A549 (cell line): ENCODE data around the gene RPS6KB2.

Experiments
- CHD2 ChIP-seq: fragments of 150-350 bp; IDR thresholded peaks from 2 replicates; pipeline ENCODE4 v1.6.1; 2014; ENCODE audit warnings: low read length; ENCODE audit not compliant: partially characterized antibody
- EP300 ChIP-seq, 2 experiments: fragments of >200 bp; sonication (Bioruptor Twin); formaldehyde crosslinking; IDR thresholded peaks; 2 replicates in 1 of 2; 3 replicates in 1 of 2; pipeline ENCODE4 v1.6.1; 2016 to 2017
- FOXS1 ChIP-seq: fragments of 250-450 bp; sonication (Bioruptor Pico); IDR thresholded peaks from 2 replicates; pipeline ENCODE4 v1.5.0; 2020; ENCODE audit warnings: mild to moderate bottlenecking, moderate library complexity
- POLR2A ChIP-seq: IDR thresholded peaks from 2 replicates; pipeline ENCODE4 v1.6.1; 2012; ENCODE audit warnings: mild to moderate bottlenecking, low read length
- TF ChIP-seq, protein P1 (sequence below): fragments of >200 bp; sonication (Bioruptor Twin); formaldehyde crosslinking; IDR thresholded peaks from 3 replicates; pipeline ENCODE4 v1.5.1; 2016
- TF ChIP-seq, protein P2 (sequence below): IDR thresholded peaks from 2 replicates; pipeline ENCODE4 v1.6.1; 2012

DNA sequence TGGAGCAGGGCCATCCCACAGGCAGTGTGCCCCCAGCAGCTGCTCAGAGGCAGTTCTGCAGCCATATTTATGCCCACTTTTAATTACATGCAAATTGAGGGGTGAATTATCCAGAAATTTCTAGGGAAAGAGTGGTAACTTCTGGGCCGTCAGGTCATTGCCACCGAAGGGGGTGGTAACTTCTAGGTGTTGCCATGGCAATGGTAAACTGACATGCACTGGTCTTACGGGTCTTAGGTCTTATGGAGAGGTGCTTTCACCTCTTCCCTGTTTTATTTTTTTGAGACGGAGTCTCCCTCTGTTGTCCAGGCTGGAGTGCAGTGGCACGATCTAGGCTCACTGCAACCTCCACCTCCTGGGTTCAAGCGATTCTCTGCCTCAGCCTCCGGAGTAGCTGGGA is 44.6 kb downstream of the RPS6KB2 start:
- TF ChIP-seq, protein P1, sequence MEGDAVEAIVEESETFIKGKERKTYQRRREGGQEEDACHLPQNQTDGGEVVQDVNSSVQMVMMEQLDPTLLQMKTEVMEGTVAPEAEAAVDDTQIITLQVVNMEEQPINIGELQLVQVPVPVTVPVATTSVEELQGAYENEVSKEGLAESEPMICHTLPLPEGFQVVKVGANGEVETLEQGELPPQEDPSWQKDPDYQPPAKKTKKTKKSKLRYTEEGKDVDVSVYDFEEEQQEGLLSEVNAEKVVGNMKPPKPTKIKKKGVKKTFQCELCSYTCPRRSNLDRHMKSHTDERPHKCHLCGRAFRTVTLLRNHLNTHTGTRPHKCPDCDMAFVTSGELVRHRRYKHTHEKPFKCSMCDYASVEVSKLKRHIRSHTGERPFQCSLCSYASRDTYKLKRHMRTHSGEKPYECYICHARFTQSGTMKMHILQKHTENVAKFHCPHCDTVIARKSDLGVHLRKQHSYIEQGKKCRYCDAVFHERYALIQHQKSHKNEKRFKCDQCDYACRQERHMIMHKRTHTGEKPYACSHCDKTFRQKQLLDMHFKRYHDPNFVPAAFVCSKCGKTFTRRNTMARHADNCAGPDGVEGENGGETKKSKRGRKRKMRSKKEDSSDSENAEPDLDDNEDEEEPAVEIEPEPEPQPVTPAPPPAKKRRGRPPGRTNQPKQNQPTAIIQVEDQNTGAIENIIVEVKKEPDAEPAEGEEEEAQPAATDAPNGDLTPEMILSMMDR = no peak
- TF ChIP-seq EP300 (IDR thresholded peaks at IDR 0.05) (no peak), POLR2A (no peak), CHD2 (no peak), FOXS1 (no peak)
- TF ChIP-seq, protein P2, sequence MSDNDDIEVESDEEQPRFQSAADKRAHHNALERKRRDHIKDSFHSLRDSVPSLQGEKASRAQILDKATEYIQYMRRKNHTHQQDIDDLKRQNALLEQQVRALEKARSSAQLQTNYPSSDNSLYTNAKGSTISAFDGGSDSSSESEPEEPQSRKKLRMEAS = no peak
